Esophagus muscularis mucosa (tissue), 3 donors: ENCODE results near the gene CSAG3.
"Not testable (repeated sequence)": the region's sequence is repeated elsewhere in the genome, so short reads cannot be mapped to it uniquely, and the experiment has no call there.

ENCODE experiments used
- POLR2A ChIP-seq: fragments of 450-650 bp; IDR thresholded peaks from one replicate; pipeline ENCODE4 v1.6.1; 2017; ENCODE audit warnings: antibody characterized with exemption, moderate library complexity, mild to moderate bottlenecking, low read depth
- POLR2AphosphoS5 ChIP-seq, 2 donors: sonication (generic); formaldehyde crosslinking; IDR thresholded peaks; one replicate each; pipeline ENCODE4 v1.6.1; 2017; ENCODE audit warnings: antibody characterized with exemption in 2 of 2
- TF ChIP-seq, protein P1 (sequence below), 3 experiments: fragments of 200-600 bp in 2 of 3; fragments of 450-650 bp in 1 of 3; sonication (generic) in 2 of 3; IDR thresholded peaks; one replicate each; pipeline ENCODE4 v1.5.1; 2017 to 2019; ENCODE audit warnings: antibody characterized with exemption in 3 of 3, mild to moderate bottlenecking in 2 of 3, moderate library complexity in 1 of 3

DNA sequence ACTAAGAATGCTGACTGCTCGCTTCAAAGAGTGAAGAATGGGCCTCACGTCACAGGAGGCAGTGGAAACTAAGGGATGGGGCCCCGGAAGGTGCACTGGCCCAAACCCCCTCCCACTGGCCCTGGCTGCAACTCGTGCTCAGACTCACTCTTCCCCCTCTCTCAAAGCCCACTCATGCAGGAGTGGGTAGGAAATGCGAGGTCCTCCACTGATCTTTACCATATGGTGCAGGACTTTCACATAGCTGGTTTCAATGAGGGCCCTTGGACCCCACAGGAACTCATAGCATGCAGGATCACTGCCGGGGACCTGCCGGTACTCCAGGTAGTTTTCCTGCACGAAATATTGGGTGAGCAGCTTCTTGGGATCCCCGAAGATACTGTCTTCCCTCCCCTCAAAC lies 7.5 kb downstream of the CSAG3 start:
- TF ChIP-seq, protein P1, sequence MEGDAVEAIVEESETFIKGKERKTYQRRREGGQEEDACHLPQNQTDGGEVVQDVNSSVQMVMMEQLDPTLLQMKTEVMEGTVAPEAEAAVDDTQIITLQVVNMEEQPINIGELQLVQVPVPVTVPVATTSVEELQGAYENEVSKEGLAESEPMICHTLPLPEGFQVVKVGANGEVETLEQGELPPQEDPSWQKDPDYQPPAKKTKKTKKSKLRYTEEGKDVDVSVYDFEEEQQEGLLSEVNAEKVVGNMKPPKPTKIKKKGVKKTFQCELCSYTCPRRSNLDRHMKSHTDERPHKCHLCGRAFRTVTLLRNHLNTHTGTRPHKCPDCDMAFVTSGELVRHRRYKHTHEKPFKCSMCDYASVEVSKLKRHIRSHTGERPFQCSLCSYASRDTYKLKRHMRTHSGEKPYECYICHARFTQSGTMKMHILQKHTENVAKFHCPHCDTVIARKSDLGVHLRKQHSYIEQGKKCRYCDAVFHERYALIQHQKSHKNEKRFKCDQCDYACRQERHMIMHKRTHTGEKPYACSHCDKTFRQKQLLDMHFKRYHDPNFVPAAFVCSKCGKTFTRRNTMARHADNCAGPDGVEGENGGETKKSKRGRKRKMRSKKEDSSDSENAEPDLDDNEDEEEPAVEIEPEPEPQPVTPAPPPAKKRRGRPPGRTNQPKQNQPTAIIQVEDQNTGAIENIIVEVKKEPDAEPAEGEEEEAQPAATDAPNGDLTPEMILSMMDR (IDR thresholded peaks at IDR 0.05) = not testable (repeated sequence)
- not testable (repeated sequence) for TF ChIP-seq POLR2AphosphoS5 (IDR thresholded peaks at IDR 0.05); POLR2A
